Fibroblast of the aortic adventitia (primary cell): Measurements from ENCODE around the gene HECTD4. TPM values are rescaled to one million over a fixed set of nuclear protein-coding genes. Genes with fewer than 3 reads are reported as not detected.
A peak's percentile ranks its signal among the peaks of the same experiment; 100 is the strongest.
"Not testable (repeated sequence)": the region's sequence is repeated elsewhere in the genome, so short reads cannot be mapped to it uniquely, and the experiment has no call there.

Experiments used
- DNase-seq: peaks from one replicate; pipeline ENCODE4 v3.0.0-alpha.2; 2010; ENCODE audit warnings: low read depth
- H3K4me3 ChIP-seq: 2 replicates; pipeline ENCODE4 v1.5.1; 2011; ENCODE audit warnings: low read depth, mild to moderate bottlenecking, control low read depth, low read length, moderate library complexity
- total RNA-seq: library from RNA; depleted of rRNA; stranded (reverse); fragments of >200 nt; gene quantifications from 2 replicates; pipeline ENCODE4 v1.2.3, GENCODE V29; 2012; ENCODE audit warnings: low replicate concordance
- TF ChIP-seq, protein P1 (sequence below): IDR thresholded peaks from 2 replicates; pipeline ENCODE4 v1.5.1; 2011; ENCODE audit warnings: mild to moderate bottlenecking, low read length, control low read depth, inconsistent platforms; ENCODE audit not compliant: insufficient read depth

HECTD4 gene
- total RNA-seq, 1 donor = 22.1 TPM

DNA sequence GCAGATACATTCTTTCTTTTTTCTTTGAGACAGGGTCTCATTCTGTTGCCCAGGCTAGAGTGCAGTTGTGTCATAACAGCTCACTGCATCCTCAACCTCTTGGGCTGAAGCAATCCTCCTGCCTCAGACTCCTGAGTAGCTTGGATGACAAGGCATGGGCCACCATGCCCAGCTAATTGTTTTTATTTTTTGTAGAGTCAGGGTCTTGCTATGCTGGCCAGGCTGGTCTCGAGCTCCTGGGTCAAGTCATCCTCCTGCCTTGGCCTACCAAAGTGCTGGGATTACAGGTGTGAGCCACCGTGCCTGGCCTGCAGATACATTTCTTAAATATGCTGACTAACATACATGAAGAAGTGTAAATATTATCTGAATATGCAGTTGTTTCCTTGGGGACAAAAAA is 115.8 kb downstream of the HECTD4 start:
- H3K4me3 ChIP-seq = no peak overlapping the region
- TF ChIP-seq, protein P1, sequence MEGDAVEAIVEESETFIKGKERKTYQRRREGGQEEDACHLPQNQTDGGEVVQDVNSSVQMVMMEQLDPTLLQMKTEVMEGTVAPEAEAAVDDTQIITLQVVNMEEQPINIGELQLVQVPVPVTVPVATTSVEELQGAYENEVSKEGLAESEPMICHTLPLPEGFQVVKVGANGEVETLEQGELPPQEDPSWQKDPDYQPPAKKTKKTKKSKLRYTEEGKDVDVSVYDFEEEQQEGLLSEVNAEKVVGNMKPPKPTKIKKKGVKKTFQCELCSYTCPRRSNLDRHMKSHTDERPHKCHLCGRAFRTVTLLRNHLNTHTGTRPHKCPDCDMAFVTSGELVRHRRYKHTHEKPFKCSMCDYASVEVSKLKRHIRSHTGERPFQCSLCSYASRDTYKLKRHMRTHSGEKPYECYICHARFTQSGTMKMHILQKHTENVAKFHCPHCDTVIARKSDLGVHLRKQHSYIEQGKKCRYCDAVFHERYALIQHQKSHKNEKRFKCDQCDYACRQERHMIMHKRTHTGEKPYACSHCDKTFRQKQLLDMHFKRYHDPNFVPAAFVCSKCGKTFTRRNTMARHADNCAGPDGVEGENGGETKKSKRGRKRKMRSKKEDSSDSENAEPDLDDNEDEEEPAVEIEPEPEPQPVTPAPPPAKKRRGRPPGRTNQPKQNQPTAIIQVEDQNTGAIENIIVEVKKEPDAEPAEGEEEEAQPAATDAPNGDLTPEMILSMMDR = no peak

DNA sequence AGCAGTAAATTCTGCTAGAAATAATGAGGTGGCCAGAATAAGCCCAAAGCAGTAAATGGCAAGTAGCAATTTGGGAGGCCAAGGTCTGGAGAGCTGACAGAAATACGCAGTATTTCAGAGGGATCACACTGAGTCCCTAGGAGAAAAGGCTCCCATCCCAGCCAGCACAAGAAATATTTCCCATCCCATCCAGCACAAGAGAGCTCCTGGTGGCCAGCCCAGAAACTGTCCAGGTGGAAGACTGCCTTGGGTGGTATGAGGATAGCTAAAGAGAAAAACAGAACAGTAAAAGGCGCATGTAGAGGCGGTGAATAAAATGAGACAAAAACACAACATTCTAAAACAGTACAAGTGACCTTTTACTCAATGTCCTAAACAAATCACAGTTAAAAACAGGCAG is 120.7 kb downstream of the HECTD4 start:
- DNase-seq = no peak
- TF ChIP-seq, protein P1 = peak; percentile 24
- H3K4me3 ChIP-seq = no peak overlapping the region

More for the DNA sequence above, 115.8 kb downstream of the HECTD4 start:
- DNase-seq = no peak

DNA sequence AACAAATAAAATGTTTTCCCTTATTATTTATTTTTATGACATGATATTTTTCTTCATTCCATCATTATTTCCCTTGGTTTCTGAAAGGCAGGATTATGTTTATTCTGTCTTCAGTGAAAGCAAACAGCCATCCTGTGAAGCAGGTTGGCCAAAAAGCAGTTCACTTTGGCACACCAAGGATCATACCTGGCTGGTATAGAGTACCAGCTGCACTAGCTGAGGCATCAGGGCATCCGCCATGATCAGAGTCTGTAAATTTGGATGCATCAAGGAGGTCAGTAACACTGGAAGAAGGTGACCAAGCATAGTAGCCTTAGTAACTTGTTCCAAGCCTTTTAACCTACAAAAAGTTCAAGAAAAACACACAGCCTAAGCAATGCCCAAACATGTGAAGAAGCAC is 123.3 kb downstream of the HECTD4 start:
- no peak for DNase-seq
- TF ChIP-seq, protein P1 = no peak
- H3K4me3 ChIP-seq = no peak overlapping the region

DNA sequence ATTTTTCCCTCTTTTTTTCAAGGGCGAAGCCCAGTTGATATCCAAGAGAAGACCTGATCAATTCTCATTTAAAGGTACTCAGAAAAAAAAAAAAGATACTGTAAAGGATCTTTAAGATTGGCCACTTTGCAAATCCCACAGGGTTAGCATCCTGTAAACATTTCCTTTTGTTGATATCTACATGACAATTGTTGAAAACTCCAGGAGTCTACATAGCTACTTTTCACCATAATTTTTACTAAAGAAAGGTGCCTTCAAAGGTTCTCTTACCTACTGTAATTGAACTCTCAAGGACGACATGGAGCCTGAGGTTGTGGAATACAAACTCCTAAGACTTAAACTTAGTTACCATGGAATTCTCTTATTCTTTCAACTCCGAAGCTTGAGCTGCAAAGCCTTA is 125.5 kb downstream of the HECTD4 start:
- H3K4me3 ChIP-seq = no peak overlapping the region
- TF ChIP-seq, protein P1 = no peak
- DNase-seq = no peak

DNA sequence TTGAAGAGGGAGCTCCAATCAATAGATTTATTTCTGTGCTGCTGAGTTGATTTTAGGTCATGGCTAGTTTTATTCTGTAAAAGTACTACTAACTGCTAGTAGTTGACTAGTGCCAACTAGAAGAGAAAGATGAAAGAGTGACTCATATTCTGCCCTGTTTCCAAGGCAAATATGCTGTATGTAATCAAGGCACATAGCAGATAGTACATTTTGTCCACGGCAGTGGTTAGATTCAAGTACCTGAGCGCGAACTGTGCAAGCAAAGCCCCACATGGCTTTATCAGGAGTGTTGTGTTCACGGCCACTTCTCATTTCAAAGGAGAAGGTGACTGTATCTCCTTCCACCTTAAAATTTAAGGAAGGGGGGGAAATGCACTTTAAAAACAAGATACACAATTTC is 130.0 kb downstream of the HECTD4 start:
- TF ChIP-seq, protein P1 = no peak
- DNase-seq = peak; percentile 38
- H3K4me3 ChIP-seq = no peak overlapping the region

DNA sequence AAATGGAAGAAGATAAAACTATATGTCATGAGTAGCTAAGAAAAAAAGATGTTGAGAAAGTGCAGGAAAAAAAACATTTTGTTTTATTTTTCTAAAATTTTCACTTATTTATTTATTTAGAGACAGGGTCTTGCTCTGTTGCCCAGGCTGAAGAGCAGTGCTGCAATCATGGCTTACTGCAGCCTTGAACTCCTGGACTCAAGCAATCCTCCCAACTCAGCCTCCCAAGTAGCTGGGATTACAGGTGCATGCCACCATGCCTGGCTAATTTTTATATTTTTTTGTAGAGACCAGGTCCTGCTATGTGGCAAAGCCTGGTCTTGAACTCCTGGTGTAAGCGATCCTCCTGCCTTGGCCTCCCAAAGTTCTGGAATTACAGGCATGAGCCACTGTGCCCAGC is 137.3 kb downstream of the HECTD4 start:
- not testable (repeated sequence) for DNase-seq, H3K4me3 ChIP-seq

DNA sequence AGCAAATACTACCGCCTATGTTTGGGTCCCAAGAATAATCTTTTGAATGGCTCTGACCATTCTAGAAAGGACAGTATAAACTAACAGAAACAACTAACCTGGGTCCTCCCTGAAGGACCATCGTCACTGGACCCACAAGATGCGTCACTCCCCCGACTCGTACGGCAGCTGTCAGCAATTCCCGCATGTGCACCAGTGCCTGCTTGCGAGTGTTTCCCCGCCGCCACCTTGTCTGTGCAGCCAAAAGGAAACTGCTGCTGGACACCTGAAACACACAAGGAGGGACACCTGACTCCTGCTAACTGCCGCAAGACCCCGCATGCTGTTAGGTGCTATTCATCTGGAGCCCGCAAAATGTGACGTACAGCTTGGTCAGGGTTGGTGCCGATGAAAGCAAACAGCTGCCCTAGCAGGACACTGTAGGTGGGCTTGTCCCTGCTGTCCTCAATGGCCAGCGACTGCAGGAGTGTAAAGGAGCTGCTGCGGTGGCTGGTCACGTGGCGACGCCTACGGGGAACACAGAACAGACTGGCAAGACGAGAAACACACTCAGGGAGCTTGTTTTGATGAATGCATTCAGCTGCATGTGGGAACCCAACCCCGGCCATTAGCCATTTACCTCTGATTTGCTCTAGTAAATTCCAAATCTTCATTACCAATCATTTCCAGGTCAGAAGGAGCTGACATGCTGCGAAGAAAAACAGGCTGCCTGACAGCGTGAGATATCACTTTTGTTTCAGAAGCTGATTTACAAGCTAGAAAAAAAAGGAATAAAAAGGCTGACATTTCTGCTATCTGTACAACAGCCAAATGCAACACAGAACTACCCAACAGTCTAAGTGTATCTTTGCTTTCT is 138.7 kb downstream of the HECTD4 start:
- no peak overlapping the region for H3K4me3 ChIP-seq
- no peak for DNase-seq
- TF ChIP-seq, protein P1 = no peak
